K562 treated with DMSO at 1 percent for 4 hours (cell line): ENCODE results near the gene ITGB8. TPM values are rescaled to one million over a fixed set of nuclear protein-coding genes. Genes with fewer than 3 reads are reported as not detected.

Experiments used
- total RNA-seq: library from RNA; unstranded; fragments of 300-600 nt; gene quantifications from 2 replicates; pipeline ENCODE4 v1.2.3, GENCODE V29; 2022; ENCODE audit not compliant: insufficient read depth

Gene ITGB8
- total RNA-seq: not detected in 2 replicates

DNA sequence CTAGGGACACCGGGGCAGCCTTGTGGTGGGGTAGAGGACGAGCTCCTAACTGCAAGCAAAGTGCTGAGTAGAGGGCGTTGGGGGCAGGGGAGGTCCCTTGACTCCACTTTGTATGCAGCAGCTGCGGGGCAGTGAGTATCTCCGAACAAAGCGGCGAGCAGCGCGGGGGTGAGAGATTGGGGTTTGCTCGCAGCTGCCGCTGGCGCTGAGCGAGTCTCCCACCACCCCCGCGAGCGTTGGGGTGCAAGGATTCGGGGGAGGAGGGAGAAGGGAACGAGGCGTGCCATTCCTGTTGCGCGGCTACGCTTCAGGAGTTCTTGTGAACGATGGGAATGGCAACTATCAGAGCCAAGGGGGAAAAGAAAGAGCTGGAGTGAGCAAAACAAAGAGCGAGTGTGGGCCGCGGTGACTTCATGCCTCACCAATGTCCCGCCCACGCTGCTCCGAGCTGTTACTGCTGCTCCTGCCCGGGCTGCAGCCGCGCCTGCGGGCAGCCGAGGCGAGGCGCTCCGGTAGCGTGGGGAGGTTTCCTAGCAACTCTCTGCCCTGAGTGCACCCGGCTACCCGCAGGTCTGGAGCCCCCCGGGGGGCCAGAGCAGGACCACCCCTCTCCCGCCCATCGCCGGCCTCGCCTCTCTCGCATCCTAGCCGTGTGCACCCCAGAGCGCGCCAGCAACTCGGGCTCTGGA, at the start of gene ITGB8:
Gene ITGB8, plus strand, starts transcription at position 662 of the 689 bp plus-strand sequence. CDS start 907 bp downstream, outside the sequence.

Other genes starting within 250 kb of the ITGB8 start
- gene MACC1, start 113.5 kb upstream of the ITGB8 start, total RNA-seq: 1.1 and 2.4 TPM in 2 replicates